Astrocyte (in vitro differentiated cells and primary cell): ENCODE measurements around the gene PLCG2.

Experiments
- EZH2 ChIP-seq: IDR thresholded peaks from 2 replicates; pipeline ENCODE4 v1.6.1; 2012; ENCODE audit warnings: mild to moderate bottlenecking, low read length, inconsistent platforms; ENCODE audit not compliant: insufficient read depth
- TF ChIP-seq, protein P1 (sequence below): IDR thresholded peaks from 2 replicates; pipeline ENCODE4 v1.5.1; 2011; ENCODE audit warnings: low read depth, mild to moderate bottlenecking, inconsistent platforms, low read length, moderate library complexity; ENCODE audit not compliant: insufficient read depth

DNA sequence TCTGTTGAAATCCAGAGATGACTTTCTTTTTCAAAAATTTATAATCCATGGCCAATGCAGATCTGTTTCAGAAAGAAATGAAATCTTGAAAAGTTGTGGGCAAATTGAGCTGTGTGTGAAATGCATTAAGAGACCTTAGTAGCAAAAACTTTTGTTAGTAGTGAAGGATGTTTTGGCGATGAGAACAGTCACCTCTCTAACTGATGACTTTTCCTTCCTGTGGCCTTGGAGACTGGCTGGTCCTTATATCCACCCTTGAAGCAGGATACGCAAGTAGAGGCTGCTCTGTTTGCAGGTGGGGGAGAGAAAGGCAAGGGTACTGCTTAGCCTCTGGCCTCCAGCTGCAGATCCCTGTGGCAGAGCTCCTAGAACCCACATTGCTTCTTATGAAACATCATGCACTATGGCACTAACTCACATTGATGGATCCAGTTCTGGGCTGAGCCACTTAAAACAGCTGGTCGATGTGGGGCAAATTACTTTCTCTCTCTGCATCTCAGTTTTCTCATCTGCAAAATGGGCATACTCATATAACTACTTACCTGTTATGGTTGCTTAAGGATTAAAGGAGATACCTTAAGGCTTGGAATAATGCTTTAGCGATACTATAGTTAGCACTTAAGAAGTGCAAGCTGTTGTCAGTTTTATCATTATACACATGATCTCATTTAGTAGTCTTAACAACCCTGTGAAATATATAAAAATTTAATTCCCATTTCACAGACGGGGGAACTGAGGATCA, 142.9 kb downstream of the PLCG2 start:
- TF ChIP-seq, protein P1, sequence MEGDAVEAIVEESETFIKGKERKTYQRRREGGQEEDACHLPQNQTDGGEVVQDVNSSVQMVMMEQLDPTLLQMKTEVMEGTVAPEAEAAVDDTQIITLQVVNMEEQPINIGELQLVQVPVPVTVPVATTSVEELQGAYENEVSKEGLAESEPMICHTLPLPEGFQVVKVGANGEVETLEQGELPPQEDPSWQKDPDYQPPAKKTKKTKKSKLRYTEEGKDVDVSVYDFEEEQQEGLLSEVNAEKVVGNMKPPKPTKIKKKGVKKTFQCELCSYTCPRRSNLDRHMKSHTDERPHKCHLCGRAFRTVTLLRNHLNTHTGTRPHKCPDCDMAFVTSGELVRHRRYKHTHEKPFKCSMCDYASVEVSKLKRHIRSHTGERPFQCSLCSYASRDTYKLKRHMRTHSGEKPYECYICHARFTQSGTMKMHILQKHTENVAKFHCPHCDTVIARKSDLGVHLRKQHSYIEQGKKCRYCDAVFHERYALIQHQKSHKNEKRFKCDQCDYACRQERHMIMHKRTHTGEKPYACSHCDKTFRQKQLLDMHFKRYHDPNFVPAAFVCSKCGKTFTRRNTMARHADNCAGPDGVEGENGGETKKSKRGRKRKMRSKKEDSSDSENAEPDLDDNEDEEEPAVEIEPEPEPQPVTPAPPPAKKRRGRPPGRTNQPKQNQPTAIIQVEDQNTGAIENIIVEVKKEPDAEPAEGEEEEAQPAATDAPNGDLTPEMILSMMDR, result no peak
- no peak for TF ChIP-seq EZH2
